Aorta (tissue), 5 donors: ENCODE results near the gene SBK3. TPM values are rescaled to one million over a fixed set of nuclear protein-coding genes. Genes with fewer than 3 reads are reported as not detected.

Source experiments
- ATAC-seq: fragments of 200-7000 bp; cut with Tn5 transposase; one replicate; pipeline ENCODE4 v1.9.1; 2022; ENCODE audit warnings: moderate library complexity; ENCODE audit not compliant: low FRiP score
- DNase-seq, 2 donors: peaks; one replicate each; pipeline ENCODE4 v3.0.0-alpha.2; 2020
- H3K27ac ChIP-seq, 2 donors: one replicate each; pipeline ENCODE4 v1.5.1; 2013; ENCODE audit warnings: low read length in 2 of 2, mild to moderate bottlenecking in 2 of 2, moderate library complexity in 2 of 2, control low read depth in 1 of 2, inconsistent platforms in 1 of 2, low read depth in 1 of 2
- H3K27me3 ChIP-seq, 2 donors: one replicate each; pipeline ENCODE4 v1.6.1; 2013; ENCODE audit warnings: control low read depth in 1 of 2, low read length in 1 of 2, mild to moderate bottlenecking in 1 of 2, moderate library complexity in 1 of 2; ENCODE audit not compliant: insufficient read depth in 2 of 2, control insufficient read depth in 1 of 2
- H3K36me3 ChIP-seq, 2 donors: one replicate each; pipeline ENCODE4 v1.6.1; 2013; ENCODE audit warnings: control low read depth in 1 of 2, low read length in 1 of 2, mild to moderate bottlenecking in 1 of 2; ENCODE audit not compliant: insufficient read depth in 2 of 2, control insufficient read depth in 1 of 2
- H3K4me1 ChIP-seq, 2 donors: one replicate each; pipeline ENCODE4 v1.6.1; 2013; ENCODE audit warnings: low read length in 2 of 2, control low read depth in 1 of 2, mild to moderate bottlenecking in 1 of 2, moderate library complexity in 1 of 2; ENCODE audit not compliant: insufficient read depth in 2 of 2, control insufficient read depth in 1 of 2
- H3K4me3 ChIP-seq, 2 donors: one replicate each; pipeline ENCODE4 v1.5.1; 2013; ENCODE audit warnings: low read length in 2 of 2, control low read depth in 1 of 2, mild to moderate bottlenecking in 1 of 2
- H3K9me3 ChIP-seq: one replicate; pipeline ENCODE4 v1.6.1; 2013; ENCODE audit warnings: mild to moderate bottlenecking, low read length; ENCODE audit not compliant: control insufficient read depth
- WGBS, 2 donors: extraction: QIAGEN DNeasy Blood & Tissue Kit; methylation state at CpG; one replicate each; pipeline ENCODE4 v1.1.7; 2013; 5-methylcytosine and 5-hydroxymethylcytosine counted together
- intact Hi-C, 2 donors: fragments of 100-400 bp; cut with DNase I; formaldehyde crosslinking; loops; one replicate each; pipeline versions ENCODE4 v1.14.2 to v1.15.0; 2022
- polyA plus RNA-seq, 2 donors: library from polyadenylated mRNA; stranded (reverse); fragments of 200-250 nt; gene quantifications; one replicate each; pipeline ENCODE4 v1.2.3, GENCODE V29; 2013
- total RNA-seq, 2 donors: library from RNA; stranded (reverse); fragmentation: NEBNext Ultra II Directional; extraction: Animal tissue kit (Norgen Biotek cat#: 25700); gene quantifications; one replicate each; pipeline ENCODE4 v1.2.1, GENCODE V29; 2021
- donor health status: healthy with polysubstance abuse.
- donor health status: Bipolar disorder and iron deficiency.
- donor health status: DM: no; HTN: no; CAD: no.
- donor health status: DM: no; HTN: no; CAD: no.
- donor health status: DM: yes; HTN: yes; CAD: no.

The SBK3 gene
- total and polyA plus RNA-seq, 4 donors = 0.48 TPM; not detected in 3

GRCh38 chr19:55492362-55492944, 52.9 kb downstream of the SBK3 start:
- ATAC-seq = no peak
- Histone ChIP-seq H3K4me1 (no peaks in the 10 kb centered on the region), H3K4me3 (no peak overlapping the region), H3K27me3 (no peaks in the 10 kb centered on the region), H3K36me3 (no peaks in the 10 kb centered on the region), H3K27ac (no peak overlapping the region), H3K9me3 (no peaks in the 10 kb centered on the region)
- WGBS, 2 donors = 38 to 39% methylated on average over 12 of the region's 12 CpGs
- no peak for DNase-seq
- intact Hi-C loops = no loop called here

DNA sequence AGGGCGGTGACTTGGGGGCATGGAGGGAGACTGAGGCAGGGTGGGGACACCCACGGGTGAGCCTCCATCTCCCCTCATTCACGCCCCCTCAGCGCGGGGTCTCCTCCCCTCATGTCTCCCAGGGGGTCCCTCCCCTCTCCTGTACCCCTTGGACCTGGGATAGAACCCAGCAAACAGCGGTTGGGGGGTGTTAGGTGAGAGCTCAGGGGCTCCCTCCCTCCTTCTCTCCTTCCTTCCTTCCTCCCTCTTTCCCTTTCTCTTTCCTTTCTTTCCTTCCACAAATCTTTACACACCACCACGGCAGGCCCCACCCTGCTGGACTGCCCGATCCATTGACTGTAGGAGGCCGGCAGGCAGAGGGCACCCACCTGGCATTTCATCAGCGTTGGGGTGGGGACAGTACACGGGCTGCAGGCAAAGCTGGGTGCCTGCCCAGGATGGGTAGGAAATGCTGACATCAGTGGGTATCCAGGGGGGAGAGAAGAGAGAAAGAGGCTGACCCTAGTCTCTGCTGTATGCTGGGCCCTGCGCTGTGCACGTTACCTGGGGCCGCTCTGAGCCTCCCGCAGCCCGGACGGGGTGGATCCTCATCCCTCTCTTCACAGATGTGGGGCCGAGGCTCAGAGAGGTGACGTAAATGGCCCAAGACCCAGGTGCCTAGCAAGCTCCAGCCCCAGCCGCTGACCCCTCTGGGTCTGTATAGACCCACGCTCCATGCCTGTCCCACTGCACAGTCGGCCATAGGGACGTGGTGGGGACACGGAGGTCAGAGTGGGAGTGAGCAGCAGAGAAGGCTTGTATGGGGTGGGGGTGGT, 53.6 kb downstream of the SBK3 start:
- H3K4me1 ChIP-seq = no peaks in the 10 kb centered on the region
- H3K27me3 ChIP-seq = no peaks in the 10 kb centered on the region

More for the DNA sequence above, 53.6 kb downstream of the SBK3 start:
- no peaks in the 10 kb centered on the region for H3K9me3 ChIP-seq
- no peaks in the 10 kb centered on the region for H3K36me3 ChIP-seq
- WGBS, 2 donors = 73 to 79% methylated on average over 24 of the region's 24 CpGs
- no peak overlapping the region for H3K27ac ChIP-seq
- H3K4me3 ChIP-seq = no peak overlapping the region
- DNase-seq (no peak), ATAC-seq (no peak)
- intact Hi-C loops = no loop called here

Other genes starting within 250 kb of the SBK3 start
- 1 to 10 TPM; 2.9 to 9.6 TPM for gene TMEM150B, start 220.2 kb downstream of the SBK3 start, total RNA-seq
- gene TMEM150B, start 220.2 kb downstream of the SBK3 start, polyA plus RNA-seq = 1 to 10 TPM in 1 of 2 donors, under 1 TPM in 1; 0.72 to 5.5 TPM
- 10 to 100 TPM in 1 of 2 donors, 1 to 10 TPM in 1; 4.5 to 12.8 TPM for gene KMT5C, start 205.7 kb downstream of the SBK3 start, total RNA-seq
- 10 to 100 TPM in 1 of 2 donors, 1 to 10 TPM in 1; 3.4 to 13.2 TPM for gene KMT5C, start 205.7 kb downstream of the SBK3 start, polyA plus RNA-seq
- gene COX6B2, start 190.8 kb downstream of the SBK3 start, total RNA-seq = under 1 TPM; 0.19 to 0.99 TPM
- gene COX6B2, start 190.8 kb downstream of the SBK3 start, polyA plus RNA-seq = not detected
- gene GARIN5B, start 182.3 kb downstream of the SBK3 start, total RNA-seq = not detected
- gene GARIN5B, start 182.3 kb downstream of the SBK3 start, polyA plus RNA-seq = not detected
- under 1 TPM; 0.23 to 0.27 TPM for gene IL11, start 175.1 kb downstream of the SBK3 start, total RNA-seq
- 1 to 10 TPM in 1 of 2 donors, not detected in 1; 2.1 TPM for gene IL11, start 175.1 kb downstream of the SBK3 start, polyA plus RNA-seq
- gene TMEM190, start 168.7 kb downstream of the SBK3 start, total RNA-seq = not detected
- gene TMEM190, start 168.7 kb downstream of the SBK3 start, polyA plus RNA-seq = not detected
- gene TMEM238, start 161.3 kb downstream of the SBK3 start, total RNA-seq = 1 to 10 TPM in 1 of 2 donors, under 1 TPM in 1; 0.94 to 2.4 TPM
- not detected for gene TMEM238, start 161.3 kb downstream of the SBK3 start, polyA plus RNA-seq
- 1,000 to 10,000 TPM in 1 of 2 donors, 100 to 1,000 TPM in 1; 841 to 1,022 TPM for gene RPL28, start 159.6 kb downstream of the SBK3 start, total RNA-seq
- 1,000 to 10,000 TPM; 1,298 to 1,335 TPM for gene RPL28, start 159.6 kb downstream of the SBK3 start, polyA plus RNA-seq
- 10 to 100 TPM; 13.2 to 26.8 TPM for gene UBE2S, start 137.8 kb downstream of the SBK3 start, total RNA-seq
- gene UBE2S, start 137.8 kb downstream of the SBK3 start, polyA plus RNA-seq = 1 to 10 TPM; 7.0 to 8.4 TPM
- not detected for gene SHISA7, start 102.2 kb downstream of the SBK3 start, total RNA-seq
- gene SHISA7, start 102.2 kb downstream of the SBK3 start, polyA plus RNA-seq = under 1 TPM in 1 of 2 donors, not detected in 1; 0.05 TPM
- 10 to 100 TPM; 18.6 to 30.6 TPM for gene ISOC2, start 83.9 kb downstream of the SBK3 start, total RNA-seq
- gene ISOC2, start 83.9 kb downstream of the SBK3 start, polyA plus RNA-seq = 10 to 100 TPM; 42.6 to 47.3 TPM
- not detected for gene C19orf85, start 80.8 kb downstream of the SBK3 start, total RNA-seq
- not detected for gene C19orf85, start 80.8 kb downstream of the SBK3 start, polyA plus RNA-seq
- gene ZNF628, start 68.9 kb downstream of the SBK3 start, total RNA-seq = 1 to 10 TPM; 6.9 to 7.0 TPM
- 1 to 10 TPM; 1.3 to 2.0 TPM for gene ZNF628, start 68.9 kb downstream of the SBK3 start, polyA plus RNA-seq
- 10 to 100 TPM; 15.3 to 16.2 TPM for gene NAT14, start 60.4 kb downstream of the SBK3 start, total RNA-seq
- gene NAT14, start 60.4 kb downstream of the SBK3 start, polyA plus RNA-seq = 10 to 100 TPM in 1 of 2 donors, 1 to 10 TPM in 1; 3.1 to 19.2 TPM
- 10 to 100 TPM in 1 of 2 donors, 1 to 10 TPM in 1; 8.6 to 64.1 TPM for gene SSC5D, start 57.1 kb downstream of the SBK3 start, total RNA-seq
- 1 to 10 TPM; 1.6 to 3.7 TPM for gene SSC5D, start 57.1 kb downstream of the SBK3 start, polyA plus RNA-seq
- not detected for gene SBK2, start 8.4 kb downstream of the SBK3 start, total RNA-seq
- gene SBK2, start 8.4 kb downstream of the SBK3 start, polyA plus RNA-seq = not detected
- gene ZNF579, start 35.3 kb upstream of the SBK3 start, total RNA-seq = 10 to 100 TPM; 12.9 to 13.1 TPM
- gene ZNF579, start 35.3 kb upstream of the SBK3 start, polyA plus RNA-seq = 10 to 100 TPM in 1 of 2 donors, under 1 TPM in 1; 0.63 to 12.6 TPM
- 10 to 100 TPM; 12.7 to 13.2 TPM for gene FIZ1, start 54.0 kb upstream of the SBK3 start, total RNA-seq
- gene FIZ1, start 54.0 kb upstream of the SBK3 start, polyA plus RNA-seq = 10 to 100 TPM in 1 of 2 donors, 1 to 10 TPM in 1; 2.8 to 12.6 TPM
- 10 to 100 TPM; 13.2 to 17.3 TPM for gene ZNF524, start 54.7 kb upstream of the SBK3 start, total RNA-seq
- 10 to 100 TPM; 13.4 to 38.8 TPM for gene ZNF524, start 54.7 kb upstream of the SBK3 start, polyA plus RNA-seq
- gene ZNF865, start 60.1 kb upstream of the SBK3 start, total RNA-seq = 10 to 100 TPM; 13.4 to 16.4 TPM
- 1 to 10 TPM; 1.1 to 5.7 TPM for gene ZNF865, start 60.1 kb upstream of the SBK3 start, polyA plus RNA-seq
- gene ZNF784, start 79.0 kb upstream of the SBK3 start, total RNA-seq = 1 to 10 TPM; 5.1 to 5.3 TPM
- 10 to 100 TPM in 1 of 2 donors, 1 to 10 TPM in 1; 4.8 to 27.2 TPM for gene ZNF784, start 79.0 kb upstream of the SBK3 start, polyA plus RNA-seq
- gene ZNF580, start 95.5 kb upstream of the SBK3 start, total RNA-seq = 10 to 100 TPM; 42.9 to 43.7 TPM
- gene ZNF580, start 95.5 kb upstream of the SBK3 start, polyA plus RNA-seq = 10 to 100 TPM; 13.3 to 79.6 TPM
- gene ZNF581, start 98.1 kb upstream of the SBK3 start, total RNA-seq = 10 to 100 TPM; 11.0 to 19.4 TPM
- gene ZNF581, start 98.1 kb upstream of the SBK3 start, polyA plus RNA-seq = 10 to 100 TPM; 15.8 to 23.8 TPM
- gene CCDC106, start 102.7 kb upstream of the SBK3 start, total RNA-seq = 10 to 100 TPM in 1 of 2 donors, 1 to 10 TPM in 1; 7.2 to 11.0 TPM
- gene CCDC106, start 102.7 kb upstream of the SBK3 start, polyA plus RNA-seq = 10 to 100 TPM; 10.0 to 19.0 TPM
- 100 to 1,000 TPM; 113 to 129 TPM for gene U2AF2, start 109.5 kb upstream of the SBK3 start, total RNA-seq
- 10 to 100 TPM; 40.6 to 66.3 TPM for gene U2AF2, start 109.5 kb upstream of the SBK3 start, polyA plus RNA-seq
- gene EPN1, start 129.7 kb upstream of the SBK3 start, total RNA-seq = 10 to 100 TPM; 74.7 to 87.8 TPM
- 10 to 100 TPM; 66.8 to 68.5 TPM for gene EPN1, start 129.7 kb upstream of the SBK3 start, polyA plus RNA-seq
- not detected for gene NLRP9, start 192.9 kb upstream of the SBK3 start, total RNA-seq
- not detected for gene NLRP9, start 192.9 kb upstream of the SBK3 start, polyA plus RNA-seq
- not detected for gene RFPL4A, start 213.6 kb upstream of the SBK3 start, total RNA-seq
- gene RFPL4A, start 213.6 kb upstream of the SBK3 start, polyA plus RNA-seq = not detected
- gene RFPL4AL1, start 223.6 kb upstream of the SBK3 start, total RNA-seq = not detected
- not detected for gene RFPL4AL1, start 223.6 kb upstream of the SBK3 start, polyA plus RNA-seq